ENCODE measurements around the gene LCA5L. TPM values are rescaled to one million over a fixed set of nuclear protein-coding genes. Genes with fewer than 3 reads are reported as not detected.

LCA5L gene
- total RNA-seq, 1 donor from 2014 or later, result 0.53 TPM

- TF ChIP-seq CTCF (IDR thresholded peaks at IDR 0.05; ENCODE audit: insufficient read depth, low read length, severe bottlenecking), result no peak
These were observed 56.8 kb downstream of the LCA5L start for GRCh38 chr21:39388811-39389155.

GRCh38 chr21:39388038-39388810 is 57.4 kb downstream of the LCA5L start:
- peak; percentile 98 for TF ChIP-seq CTCF (IDR thresholded peaks at IDR 0.05; ENCODE audit: insufficient read depth, low read length, severe bottlenecking)
- H3K27me3 ChIP-seq (ENCODE audit: control insufficient read depth, insufficient read depth, low read length), result no peaks in the 10 kb centered on the region
- DNase-seq (ENCODE audit: low read depth) (peak; percentile 59), FAIRE-seq (no peak)
- peak overlapping the region; percentile 46 for H3K4me3 ChIP-seq (ENCODE audit: low read depth, low read length)
- peaks cover 8% of the 10 kb centered on the region for H3K36me3 ChIP-seq (ENCODE audit: control insufficient read depth, insufficient read depth, low read length)

More at GRCh38 chr21:39388811-39389155, 56.8 kb downstream of the LCA5L start:
- Histone ChIP-seq H3K4me3 (ENCODE audit: low read depth, low read length) (no peak overlapping the region), H3K27me3 (ENCODE audit: control insufficient read depth, insufficient read depth, low read length) (no peaks in the 10 kb centered on the region), H3K36me3 (ENCODE audit: control insufficient read depth, insufficient read depth, low read length) (peaks cover 10% of the 10 kb centered on the region)
- no peak for DNase-seq (ENCODE audit: low read depth)
- FAIRE-seq, result no peak

- FAIRE-seq (no peak), DNase-seq (ENCODE audit: low read depth) (peak; percentile 58)
- peak overlapping the region; percentile 46 for H3K4me3 ChIP-seq (ENCODE audit: low read depth, low read length)
These were observed 58.0 kb downstream of the LCA5L start for GRCh38 chr21:39387461-39388037.

GRCh38 chr21:39386899-39387298 is 58.7 kb downstream of the LCA5L start:
- Histone ChIP-seq H3K4me3 (ENCODE audit: low read depth, low read length) (no peak overlapping the region), H3K27me3 (ENCODE audit: control insufficient read depth, insufficient read depth, low read length) (no peaks in the 10 kb centered on the region), H3K36me3 (ENCODE audit: control insufficient read depth, insufficient read depth, low read length) (peaks cover 3% of the 10 kb centered on the region)
- no peak for FAIRE-seq
- DNase-seq (ENCODE audit: low read depth), result no peak
- TF ChIP-seq CTCF (IDR thresholded peaks at IDR 0.05; ENCODE audit: insufficient read depth, low read length, severe bottlenecking), result no peak

More at GRCh38 chr21:39387461-39388037, 58.0 kb downstream of the LCA5L start:
- TF ChIP-seq CTCF (IDR thresholded peaks at IDR 0.05; ENCODE audit: insufficient read depth, low read length, severe bottlenecking), result no peak
- peaks cover 4% of the 10 kb centered on the region for H3K36me3 ChIP-seq (ENCODE audit: control insufficient read depth, insufficient read depth, low read length)
- H3K27me3 ChIP-seq (ENCODE audit: control insufficient read depth, insufficient read depth, low read length), result no peaks in the 10 kb centered on the region

GRCh38 chr21:39386194-39386593 is 59.4 kb downstream of the LCA5L start:
- no peak for FAIRE-seq
- DNase-seq (ENCODE audit: low read depth), result no peak
- Histone ChIP-seq H3K4me3 (ENCODE audit: low read depth, low read length) (peak overlapping the region; percentile 37), H3K36me3 (ENCODE audit: control insufficient read depth, insufficient read depth, low read length) (peaks cover 3% of the 10 kb centered on the region), H3K27me3 (ENCODE audit: control insufficient read depth, insufficient read depth, low read length) (no peaks in the 10 kb centered on the region)
- TF ChIP-seq CTCF (IDR thresholded peaks at IDR 0.05; ENCODE audit: insufficient read depth, low read length, severe bottlenecking), result no peak

Data from bronchial epithelial cell (primary cell).